HL-60/S4 (cell line): ENCODE data around the gene NKAIN2.

Experiments used
- in situ Hi-C: fragments of 300-500 bp; cut with MboI; formaldehyde crosslinking; loops from 2 replicates; pipeline ENCODE4 v1.14.3; 2022; ENCODE audit warnings: low sequenced_read_pairs

NKAIN2 gene

DNA sequence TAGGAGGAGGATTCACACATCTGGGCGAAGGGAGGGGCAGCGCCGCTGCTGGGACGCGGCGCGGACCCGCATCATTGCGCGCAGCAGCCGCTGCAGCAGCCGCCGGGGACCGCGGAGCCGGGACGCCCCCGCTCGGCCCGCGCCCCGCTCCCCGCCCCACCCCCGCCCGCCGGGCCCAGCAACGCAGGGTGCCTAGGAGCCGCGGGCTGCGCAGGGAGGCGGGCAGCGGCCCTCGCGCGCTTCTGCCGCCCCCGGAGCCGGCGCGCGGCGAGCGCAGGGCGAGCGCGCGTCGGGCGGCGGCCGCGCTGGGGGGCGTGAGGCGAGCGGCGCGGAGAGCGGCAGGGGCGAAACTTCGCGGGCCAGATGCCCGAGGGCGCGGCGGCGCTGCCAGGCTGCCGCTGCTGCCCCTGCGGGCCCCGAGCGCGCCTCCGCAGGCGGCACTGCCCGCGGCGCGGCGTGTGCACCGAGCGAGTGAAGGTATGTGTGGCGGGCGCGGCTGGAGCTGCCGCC lies at the start of gene NKAIN2:
NKAIN2 (plus strand) TSS at position 362 of the 510 bp plus-strand sequence.
- in situ Hi-C loops = no loop called here

- in situ Hi-C loops = no loop called here
Measured at GRCh38 chr6:123759472-123759871, 44.2 kb upstream of the NKAIN2 start.

DNA sequence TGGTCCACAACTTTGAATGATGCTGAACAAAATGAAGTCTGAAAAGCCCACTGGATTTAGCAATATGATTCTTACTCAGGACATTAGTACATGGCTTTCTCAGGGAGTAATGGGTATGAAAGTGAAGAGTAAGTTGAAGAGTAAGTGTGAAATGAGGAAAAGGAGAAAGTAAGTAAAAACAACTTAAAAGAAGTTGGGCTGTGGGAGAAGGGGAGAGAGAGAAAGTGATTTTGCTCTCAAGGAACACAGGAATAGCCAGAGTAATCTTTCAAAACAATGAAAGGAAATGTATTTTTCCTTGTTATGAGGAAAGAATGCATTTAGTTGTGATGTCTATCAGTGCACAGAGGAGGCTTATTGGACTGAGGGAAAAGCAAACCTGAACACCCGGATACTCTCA lies 39.8 kb upstream of the NKAIN2 start:
- in situ Hi-C loops = no loop called here

- in situ Hi-C loops = no loop called here
Measured at GRCh38 chr6:123764722-123765121, 38.9 kb upstream of the NKAIN2 start.

- in situ Hi-C loops = no loop called here
Measured at GRCh38 chr6:123768921-123769320, 34.7 kb upstream of the NKAIN2 start.

DNA sequence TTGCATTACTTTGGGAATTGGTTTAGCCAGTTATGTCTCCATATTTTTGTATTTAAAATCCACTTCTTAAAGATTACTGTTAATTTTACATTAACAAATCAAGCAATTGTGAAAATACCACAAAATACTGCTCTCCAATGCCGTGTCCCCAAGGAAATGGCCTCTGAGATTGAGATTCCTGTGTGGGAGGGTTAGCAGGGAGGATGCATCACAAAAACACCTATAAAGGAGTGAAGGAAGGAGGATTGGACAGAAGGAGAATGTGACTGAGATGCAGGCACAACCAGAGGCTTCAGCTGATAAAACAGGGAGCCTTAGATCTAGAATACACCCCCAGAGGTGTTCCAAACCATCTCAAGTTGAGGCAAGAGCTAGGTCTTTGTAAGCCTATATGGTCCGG lies 34.2 kb upstream of the NKAIN2 start:
- in situ Hi-C loops = no loop called here

DNA sequence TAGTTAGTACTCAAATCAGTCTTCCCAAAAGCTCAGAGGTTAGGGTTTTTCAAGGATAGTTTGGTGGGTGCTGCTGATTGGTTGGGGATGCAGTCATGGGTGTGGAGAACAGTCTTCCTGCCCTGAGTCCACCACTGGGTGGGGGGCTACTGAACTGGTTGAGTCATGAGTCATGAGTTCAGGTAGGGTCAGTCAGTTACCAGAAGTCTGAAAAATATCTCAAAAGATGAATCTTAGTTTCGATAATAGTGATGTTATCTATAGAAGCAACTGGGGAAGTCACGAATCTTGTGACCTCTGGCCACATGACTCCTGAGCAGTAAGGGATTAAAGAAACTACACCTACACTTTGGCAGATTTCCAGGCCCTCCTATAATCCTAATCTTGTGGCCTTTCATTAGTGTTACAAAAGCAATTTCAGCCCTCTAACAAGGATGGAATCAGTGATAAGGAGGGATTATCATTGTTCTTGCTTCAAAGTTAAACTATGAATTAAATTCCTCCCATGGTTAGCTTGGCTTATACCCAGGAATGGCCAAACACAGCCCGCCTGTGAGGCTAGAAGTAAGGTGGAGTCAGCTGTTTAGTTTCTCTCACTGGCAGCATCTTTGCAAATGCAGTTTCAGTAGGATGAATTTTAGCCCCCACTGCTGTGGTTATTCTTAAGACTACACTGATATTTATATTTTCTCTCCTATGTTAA lies 33.3 kb upstream of the NKAIN2 start:
- in situ Hi-C loops = no loop called here

- in situ Hi-C loops = no loop called here
Measured at GRCh38 chr6:123771126-123771525, 32.5 kb upstream of the NKAIN2 start.

DNA sequence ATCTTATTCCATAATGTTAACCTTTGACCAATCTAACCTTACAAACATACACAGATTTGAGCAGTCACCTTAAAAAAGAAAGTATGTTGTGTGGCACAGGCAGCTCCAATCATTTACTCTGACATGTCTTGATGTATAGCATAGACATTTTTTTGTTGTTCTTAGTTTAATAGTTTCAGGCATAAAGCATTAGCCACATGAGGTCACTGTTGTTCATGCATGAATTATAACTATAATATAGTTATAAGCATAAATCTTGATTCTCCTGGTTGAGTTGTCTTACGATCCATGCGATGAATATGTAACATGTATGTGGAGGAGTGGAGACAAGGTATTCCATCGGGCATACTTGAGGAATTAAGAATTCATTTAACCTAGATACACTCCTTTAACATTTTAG lies 26.1 kb upstream of the NKAIN2 start:
- in situ Hi-C loops = no loop called here

DNA sequence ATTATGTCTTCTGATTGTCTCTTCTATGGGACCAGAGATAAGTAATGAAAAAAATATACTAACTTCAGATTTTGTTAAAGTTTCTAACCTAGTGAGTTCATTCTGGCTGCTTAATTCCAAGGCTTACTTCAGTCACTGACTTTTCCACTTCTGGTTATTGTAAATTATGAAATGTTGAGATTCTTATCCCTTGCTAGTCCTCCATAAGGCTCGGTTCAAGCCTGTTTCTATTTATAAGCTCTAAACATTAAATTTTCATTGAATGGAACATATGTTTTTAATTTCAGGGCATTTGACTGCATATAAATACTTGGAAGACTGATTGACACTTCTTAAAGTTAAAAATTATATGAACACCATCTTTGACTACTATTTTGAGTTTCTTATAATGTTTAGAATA lies 23.6 kb upstream of the NKAIN2 start:
- in situ Hi-C loops = no loop called here

- in situ Hi-C loops = no loop called here
Measured at GRCh38 chr6:123784330-123784729, 19.3 kb upstream of the NKAIN2 start.

DNA sequence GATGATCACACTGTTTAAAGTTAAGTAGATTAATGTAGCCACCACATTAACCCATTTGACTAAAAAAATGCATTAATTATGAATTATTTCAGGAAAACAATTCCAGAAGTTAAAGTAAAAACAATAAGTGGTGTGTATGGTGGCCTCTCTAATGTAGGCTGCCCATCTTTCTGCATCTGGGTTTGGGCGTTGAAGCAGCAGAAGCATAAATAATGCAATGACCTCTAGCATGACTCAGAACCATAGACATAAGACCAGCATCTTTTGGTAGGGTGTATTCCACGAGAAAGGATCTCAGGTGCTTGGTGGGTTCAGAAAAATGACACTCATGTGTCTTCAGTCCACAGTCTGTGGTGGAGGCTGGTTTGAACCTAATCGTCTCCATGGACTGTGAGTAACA lies 18.6 kb upstream of the NKAIN2 start:
- in situ Hi-C loops = no loop called here

DNA sequence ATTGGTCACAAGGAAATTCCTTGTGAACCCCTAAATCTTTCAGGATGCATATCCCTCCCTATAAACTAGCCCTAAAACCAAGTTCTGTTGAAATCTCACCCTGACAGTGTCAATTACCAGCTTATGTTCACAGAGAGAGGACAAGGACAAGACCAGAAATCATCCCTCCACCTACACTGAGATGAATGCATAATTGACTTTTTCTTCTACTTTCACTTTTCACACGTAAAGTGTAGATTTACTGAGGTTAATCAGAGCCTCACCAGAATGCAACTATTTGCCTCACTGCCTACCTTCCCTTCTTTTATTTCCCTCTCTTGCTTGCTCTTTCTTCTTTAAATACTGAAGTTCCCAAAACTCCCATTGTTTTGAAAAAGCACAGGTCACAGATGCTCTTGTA lies 15.3 kb upstream of the NKAIN2 start:
- in situ Hi-C loops = no loop called here

- in situ Hi-C loops = no loop called here
Measured at GRCh38 chr6:123794190-123794589, 9.5 kb upstream of the NKAIN2 start.

GRCh38 chr6:123794799-123795198 lies 8.9 kb upstream of the NKAIN2 start:
- in situ Hi-C loops = no loop called here

- in situ Hi-C loops = no loop called here
Measured at GRCh38 chr6:123801067-123801466, 2.6 kb upstream of the NKAIN2 start.

- in situ Hi-C loops = no loop called here
Measured at GRCh38 chr6:123802351-123802696, 1.3 kb upstream of the NKAIN2 start.

DNA sequence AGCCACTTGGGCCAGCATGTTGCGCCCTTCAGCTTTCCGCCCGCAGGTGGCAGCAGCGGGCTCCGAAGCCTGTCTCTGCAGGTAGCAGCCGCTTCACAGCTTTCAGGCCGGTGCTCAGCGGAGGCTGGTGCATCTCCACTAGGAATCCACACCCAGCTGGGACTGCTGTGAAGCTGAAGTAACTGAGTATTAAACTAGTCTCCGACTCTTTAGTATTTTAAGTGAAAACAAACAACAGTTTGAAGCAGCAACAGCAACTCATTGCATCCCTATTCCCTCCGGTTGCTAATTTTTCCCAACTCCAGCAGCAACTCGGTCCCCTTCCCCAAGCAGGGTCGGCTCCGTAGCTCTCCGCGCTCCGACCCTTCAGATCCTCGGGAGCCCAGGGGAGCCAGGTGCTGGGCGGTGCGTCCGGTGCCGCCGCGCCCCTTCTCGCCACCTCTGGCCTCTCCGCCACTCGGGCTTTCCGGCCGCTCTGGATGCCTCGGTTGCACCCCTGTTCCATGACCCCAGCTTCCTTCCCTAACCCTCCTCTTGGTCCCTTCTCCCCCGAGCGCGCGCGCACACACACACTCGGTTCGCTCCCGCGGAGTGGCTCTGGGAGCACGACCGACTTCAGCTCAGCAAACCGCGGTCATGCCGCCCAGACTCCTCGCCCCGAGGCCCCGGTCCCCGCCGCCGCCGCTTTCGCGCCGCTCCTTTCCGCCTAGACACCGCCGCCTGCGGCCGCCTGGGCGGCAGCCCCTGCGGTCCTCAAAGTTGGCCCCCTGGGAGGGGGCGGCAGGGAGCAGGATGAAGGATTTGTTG lies 765 bp upstream of the NKAIN2 start:
- in situ Hi-C loops = no loop called here

GRCh38 chr6:123804014-123804786 lies 535 bp downstream of the NKAIN2 start:
- in situ Hi-C loops = no loop called here

GRCh38 chr6:123804787-123805540 lies 1.3 kb downstream of the NKAIN2 start:
- in situ Hi-C loops = no loop called here

GRCh38 chr6:123805921-123806320 lies 2.3 kb downstream of the NKAIN2 start:
- in situ Hi-C loops = no loop called here
